ENCODE measurements around the gene ASTN2.

- TF ChIP-seq CTCF (IDR thresholded peaks at IDR 0.05) (no peak), POLR2A (IDR thresholded peaks at IDR 0.05) (no peak), EP300 (IDR thresholded peaks at IDR 0.05) (no peak), POLR2AphosphoS5 (IDR thresholded peaks at IDR 0.05) (no peak)
Observed at GRCh38 chr9:117189121-117189520, 225.7 kb downstream of the ASTN2 start.
